H1 (cell line): ENCODE data around the gene OR51I1. TPM values are rescaled to one million over a fixed set of nuclear protein-coding genes. Genes with fewer than 3 reads are reported as not detected.

ENCODE experiments used
- CTCF ChIA-PET: fragments of 300-600 bp; sonication (Branson Sonifier 250); formaldehyde crosslinking; loops from one replicate; lab custom pipeline; 2021; ENCODE audit not compliant: partially characterized antibody; lab: Charles Lee
- POLR2A ChIA-PET: fragments of 300-600 bp; sonication (Branson Sonifier 250); formaldehyde crosslinking; loops from one replicate; lab custom pipeline; 2021; ENCODE audit warnings: inconsistent platforms; ENCODE audit not compliant: partially characterized antibody; lab: Charles Lee
- DNase-seq, 2 experiments: peaks; one replicate each; pipeline versions ENCODE4 v3.0.0 to v3.0.0-alpha.2; 2010 to 2022; ENCODE audit warnings: low spot score in 2 of 2, low read depth in 1 of 2, mixed read lengths in 1 of 2
- FAIRE-seq: peaks from 2 replicates; lab custom pipeline; 2011; peaks lifted over from hg19 to GRCh38; lab: Jason Lieb, UNC
- H2AFZ ChIP-seq: 2 replicates; pipeline ENCODE4 v1.8.1; 2012; ENCODE audit warnings: low read length, inconsistent platforms
- H2AK5ac ChIP-seq: 2 replicates; pipeline ENCODE4 v1.6.1; 2013; ENCODE audit warnings: low read depth, low read length
- H2BK120ac ChIP-seq: replicated peaks from 2 replicates; pipeline ENCODE3; 2013; ENCODE audit warnings: low read depth, low read length, inconsistent platforms
- H2BK12ac ChIP-seq: 2 replicates; pipeline ENCODE4 v1.6.1; 2013; ENCODE audit warnings: low read depth, low read length
- H2BK15ac ChIP-seq: 2 replicates; pipeline ENCODE4 v1.6.1; 2013; ENCODE audit warnings: low read length
- H2BK20ac ChIP-seq: 2 replicates; pipeline ENCODE4 v1.6.1; 2013; ENCODE audit warnings: low read length
- H2BK5ac ChIP-seq: 2 replicates; pipeline ENCODE4 v1.6.1; 2013; ENCODE audit warnings: low read depth, low read length
- H3K14ac ChIP-seq: 2 replicates; pipeline ENCODE4 v1.6.1; 2013; ENCODE audit warnings: inconsistent platforms; ENCODE audit not compliant: insufficient read length
- H3K18ac ChIP-seq: 2 replicates; pipeline ENCODE4 v1.6.1; 2013; ENCODE audit warnings: low read length; ENCODE audit errors: extremely low read depth
- H3K23ac ChIP-seq: 2 replicates; pipeline ENCODE4 v1.6.1; 2013; ENCODE audit warnings: inconsistent platforms; ENCODE audit not compliant: insufficient read length
- H3K23me2 ChIP-seq: 2 replicates; pipeline ENCODE4 v1.6.1; 2013; ENCODE audit warnings: low read depth, low read length
- H3K27ac ChIP-seq: 2 replicates; pipeline ENCODE4 v1.6.1; 2011; ENCODE audit warnings: low read depth, low read length, inconsistent platforms
- H3K27me3 ChIP-seq, 4 experiments: replicated peaks in 1 of 4; 1 replicate in 1 of 4; 2 replicates in 3 of 4; pipeline versions ENCODE4 v1.6.1 to v1.8.1; 2011 to 2013; ENCODE audit warnings: low read length in 3 of 4, mild to moderate bottlenecking in 3 of 4, inconsistent platforms in 2 of 4, mixed read lengths in 2 of 4, moderate library complexity in 1 of 4; ENCODE audit not compliant: control insufficient read depth in 3 of 4, insufficient read depth in 3 of 4; ENCODE audit errors: extremely low read depth in 1 of 4
- H3K36me3 ChIP-seq, 4 experiments: 2 replicates each; pipeline versions ENCODE4 v1.6.1 to v1.8.1; 2011 to 2013; ENCODE audit warnings: mild to moderate bottlenecking in 4 of 4, low read length in 3 of 4, moderate library complexity in 2 of 4, control low read depth in 1 of 4, inconsistent platforms in 1 of 4; ENCODE audit not compliant: insufficient read depth in 4 of 4, control insufficient read depth in 2 of 4
- H3K4ac ChIP-seq: replicated peaks from 2 replicates; pipeline ENCODE3; 2013; ENCODE audit warnings: low read length, low read depth, mixed read lengths, inconsistent platforms; ENCODE audit not compliant: insufficient read length
- H3K4me1 ChIP-seq, 4 experiments: replicated peaks in 1 of 4; 1 replicate in 1 of 4; 2 replicates in 3 of 4; pipeline versions ENCODE4 v1.6.1 to v1.8.1; 2011 to 2013; ENCODE audit warnings: low read length in 3 of 4, inconsistent platforms in 2 of 4, mixed read lengths in 1 of 4; ENCODE audit not compliant: insufficient read depth in 4 of 4, control insufficient read depth in 3 of 4
- H3K4me2 ChIP-seq, 2 experiments: 2 replicates each; pipeline versions ENCODE4 v1.6.1 to v1.8.1; 2011 to 2013; ENCODE audit warnings: low read depth in 2 of 2, low read length in 2 of 2, control low read depth in 1 of 2, inconsistent platforms in 1 of 2, mild to moderate bottlenecking in 1 of 2; ENCODE audit not compliant: insufficient read depth in 1 of 2
- H3K4me3 ChIP-seq, 4 experiments: fragments of 200-600, 300-600 bp in 1 of 4; sonication (generic), shearing (Covaris generic), sonication (Bioruptor Twin) in 1 of 4; 2 replicates each; pipeline versions ENCODE4 v1.5.1 to v1.8.1; 2011 to 2016; ENCODE audit warnings: low read length in 4 of 4, low read depth in 3 of 4, control low read depth in 2 of 4, inconsistent platforms in 2 of 4, mild to moderate bottlenecking in 2 of 4, mixed read lengths in 1 of 4, moderate library complexity in 1 of 4; ENCODE audit not compliant: insufficient read depth in 2 of 4; ENCODE audit errors: extremely low read depth in 1 of 4
- H3K56ac ChIP-seq: replicated peaks from 2 replicates; pipeline ENCODE3; 2013; ENCODE audit warnings: low read depth, mild to moderate bottlenecking, mixed read lengths, low read length, inconsistent platforms; ENCODE audit not compliant: insufficient read length
- H3K79me1 ChIP-seq: 2 replicates; pipeline ENCODE4 v1.6.1; 2013; ENCODE audit warnings: low read depth, low read length, control low read depth
- H3K79me2 ChIP-seq, 2 experiments: 2 replicates each; pipeline versions ENCODE4 v1.6.1 to v1.8.1; 2012 to 2013; ENCODE audit warnings: low read length in 2 of 2, mild to moderate bottlenecking in 2 of 2, inconsistent platforms in 1 of 2; ENCODE audit not compliant: insufficient read depth in 2 of 2, control insufficient read depth in 1 of 2
- H3K9ac ChIP-seq, 4 experiments: replicated peaks in 1 of 4; 1 replicate in 1 of 4; 2 replicates in 3 of 4; pipeline versions ENCODE4 v1.6.1 to v1.8.1; 2011 to 2013; ENCODE audit warnings: low read depth in 3 of 4, low read length in 3 of 4, control low read depth in 2 of 4, mild to moderate bottlenecking in 2 of 4, moderate library complexity in 2 of 4, inconsistent platforms in 1 of 4; ENCODE audit errors: extremely low read depth in 1 of 4
- H3K9me3 ChIP-seq, 2 experiments: 2 replicates each; pipeline versions ENCODE4 v1.6.1 to v1.8.1; 2012 to 2013; ENCODE audit warnings: mild to moderate bottlenecking in 2 of 2, moderate library complexity in 2 of 2, control low read depth in 1 of 2, inconsistent platforms in 1 of 2, low read depth in 1 of 2, low read length in 1 of 2, mixed read lengths in 1 of 2; ENCODE audit not compliant: insufficient read depth in 2 of 2
- H4K20me1 ChIP-seq, 2 experiments: replicated peaks in 1 of 2; 2 replicates each; pipeline versions ENCODE3 to v1.8.1; 2011 to 2013; ENCODE audit warnings: inconsistent platforms in 2 of 2, low read length in 2 of 2, mild to moderate bottlenecking in 1 of 2; ENCODE audit not compliant: insufficient read depth in 2 of 2, control insufficient read depth in 1 of 2
- H4K5ac ChIP-seq: 2 replicates; pipeline ENCODE4 v1.6.1; 2013; ENCODE audit warnings: low read length, low read depth, mixed read lengths, inconsistent platforms; ENCODE audit not compliant: insufficient read length
- H4K8ac ChIP-seq: 2 replicates; pipeline ENCODE4 v1.8.0; 2013; ENCODE audit warnings: mild to moderate bottlenecking, moderate library complexity, low read length, inconsistent platforms; ENCODE audit not compliant: insufficient read depth; ENCODE audit errors: extremely low read depth
- H4K91ac ChIP-seq: replicated peaks from 2 replicates; pipeline ENCODE3; 2013; ENCODE audit warnings: low read length, mixed read lengths, inconsistent platforms; ENCODE audit not compliant: insufficient read length
- RNF2 ChIP-seq: fragments of 200-900, 300-1000 bp; sonication (generic); IDR thresholded peaks from 2 replicates; pipeline ENCODE4 v1.7.1; 2016; ENCODE audit warnings: borderline replicate concordance, low read depth, mild to moderate bottlenecking, antibody characterized with exemption, low read length; ENCODE audit not compliant: poor library complexity, severe bottlenecking; ENCODE audit errors: missing control alignments
- WGBS, 2 experiments: shearing (Covaris generic) in 1 of 2; methylation state at CpG; one replicate each; pipeline versions ENCODE4 v1.1.6 to v1.1.7; 2013 to 2015; ENCODE audit warnings: low lambda C conversion rate in 2 of 2, mixed read lengths in 2 of 2, inconsistent platforms in 1 of 2, low coverage in 1 of 2, missing lambda C conversion rate in 1 of 2; ENCODE audit not compliant: insufficient replicate concordance in 2 of 2, insufficient coverage in 1 of 2, insufficient read length in 1 of 2; ENCODE audit errors: extremely low coverage in 1 of 2, missing lambda C conversion rate in 1 of 2; 5-methylcytosine and 5-hydroxymethylcytosine counted together
- polyA plus RNA-seq, 7 experiments: library from polyadenylated mRNA; depleted of rRNA in 3 of 7; stranded (reverse) in 5 of 7; unstranded in 2 of 7; fragments of >200 nt in 5 of 7; fragments of 200-250 nt in 2 of 7; gene quantifications; 1 replicate in 5 of 7; 2 replicates in 1 of 7; 4 replicates in 1 of 7; pipeline versions ENCODE4 v1.2.1 to v1.2.3, GENCODE V29; 2011 to 2013; ENCODE audit warnings: missing spikeins in 2 of 7, mixed read lengths in 2 of 7
- total RNA-seq: library from RNA; stranded (reverse); fragmentation: NEBNext Ultra II Directional; extraction: Animal tissue kit (Norgen Biotek cat#: 25700); gene quantifications from 2 replicates; pipeline ENCODE4 v1.2.1, GENCODE V29; 2021

OR51I1 gene
- total and polyA plus RNA-seq, 2 of the 8 experiments (the other 6 are each of a cell fraction or from before 2014, with no cell fraction given): not detected

- FAIRE-seq: no peak
- CTCF ChIA-PET: interaction anchor here (0.8 to 1.0 kb wide), 2 partner anchors 13 to 30 kb away, joined by 4 read pairs; no protein-coding TSS in a partner anchor
- TF ChIP-seq RNF2: no peak
These were observed 20.3 kb downstream of the OR51I1 start for GRCh38 chr11:5420993-5421392.

More at GRCh38 chr11:5420993-5421392, 20.3 kb downstream of the OR51I1 start:
- Histone ChIP-seq H4K20me1 (no peaks in the 10 kb centered on the region), H3K9me3 (no peaks in the 10 kb centered on the region), H3K4me2 (no peak overlapping the region), H2BK5ac (no peak overlapping the region), H3K18ac (no peak overlapping the region), H3K79me2 (no peaks in the 10 kb centered on the region), H3K79me1 (no peaks in the 10 kb centered on the region), H3K23me2 (no peaks in the 10 kb centered on the region), H3K14ac (no peak overlapping the region), H2BK120ac (no peak overlapping the region), H4K5ac (no peak overlapping the region), H3K27me3 (no peaks in the 10 kb centered on the region), H4K8ac (no peak overlapping the region), H3K36me3 (no peaks in the 10 kb centered on the region), H2BK15ac (no peak overlapping the region), H2AK5ac (no peak overlapping the region), H3K27ac (no peak overlapping the region), H3K56ac (no peak overlapping the region), H3K4me1 (no peaks in the 10 kb centered on the region), H2BK12ac (no peak overlapping the region), H3K4me3 (no peak overlapping the region), H2BK20ac (no peak overlapping the region), H3K9ac (no peak overlapping the region), H3K4ac (no peak overlapping the region), H4K91ac (no peak overlapping the region), H2AFZ (peak overlapping the region; percentile 90), H3K23ac (no peak overlapping the region)
- POLR2A ChIA-PET: no interaction called here
- WGBS, 2 experiments: 78% methylated on average over 4 of the region's 5 CpGs; no CpG with 5 or more reads in 1 of the 2 experiments
- no peak for DNase-seq
